SK-N-SH treated with all-trans-retinoic acid at 6 μM for 48 hours (cell line): Measurements from ENCODE around the gene MEPCE.

Experiments used
- ARNTL ChIP-seq: fragments of 450-650 bp; formaldehyde crosslinking; IDR thresholded peaks from 2 replicates; pipeline ENCODE4 v1.5.0; 2020; ENCODE audit warnings: low read depth, mild to moderate bottlenecking, moderate library complexity, borderline replicate concordance
- BACH2 ChIP-seq: fragments of 250-450 bp; sonication (Bioruptor Pico); IDR thresholded peaks from 2 replicates; pipeline ENCODE4 v1.9.0; 2021; ENCODE audit warnings: mild to moderate bottlenecking, borderline replicate concordance
- CREB5 ChIP-seq: fragments of 250-450 bp; sonication (Bioruptor Pico); IDR thresholded peaks from 2 replicates; pipeline ENCODE4 v1.5.1; 2020; ENCODE audit warnings: low read depth, mild to moderate bottlenecking, moderate library complexity
- CSRNP3 ChIP-seq: fragments of 250-450 bp; sonication (Bioruptor Pico); IDR thresholded peaks from 2 replicates; pipeline ENCODE4 v1.5.1; 2021; ENCODE audit warnings: mild to moderate bottlenecking, moderate library complexity
- OSR1 ChIP-seq: fragments of 250-450 bp; sonication (Bioruptor Pico); IDR thresholded peaks from 2 replicates; pipeline ENCODE4 v1.8.0; 2022; ENCODE audit warnings: moderate library complexity, mild to moderate bottlenecking, inconsistent platforms
- PATZ1 ChIP-seq: fragments of 250-450 bp; sonication (Bioruptor Pico); IDR thresholded peaks from 2 replicates; pipeline ENCODE4 v1.8.0; 2020; ENCODE audit warnings: mild to moderate bottlenecking, moderate library complexity, borderline replicate concordance
- PPARA ChIP-seq: fragments of 250-450 bp; sonication (Bioruptor Pico); IDR thresholded peaks from 2 replicates; pipeline ENCODE4 v1.5.0; 2020; ENCODE audit warnings: mild to moderate bottlenecking, borderline replicate concordance
- RARB ChIP-seq: fragments of 250-450 bp; sonication (Bioruptor Pico); IDR thresholded peaks from 2 replicates; pipeline ENCODE4 v1.8.0; 2021; ENCODE audit warnings: mild to moderate bottlenecking, moderate library complexity
- SNAI2 ChIP-seq: fragments of 250-450 bp; sonication (Bioruptor Pico); IDR thresholded peaks from 2 replicates; pipeline ENCODE4 v1.5.0; 2020; ENCODE audit warnings: mild to moderate bottlenecking, moderate library complexity
- TCF4 ChIP-seq: fragments of 250-450 bp; sonication (Bioruptor Pico); IDR thresholded peaks from 2 replicates; pipeline ENCODE4 v1.8.0; 2021; ENCODE audit warnings: mild to moderate bottlenecking, moderate library complexity, borderline replicate concordance
- TOX ChIP-seq: fragments of 250-450 bp; sonication (Bioruptor Pico); IDR thresholded peaks from 2 replicates; pipeline ENCODE4 v1.8.0; 2021; ENCODE audit warnings: mild to moderate bottlenecking, moderate library complexity, borderline replicate concordance
- ZFP3 ChIP-seq: fragments of 250-450 bp; sonication (Bioruptor Pico); IDR thresholded peaks from 2 replicates; pipeline ENCODE4 v1.5.0; 2020; ENCODE audit warnings: mild to moderate bottlenecking, moderate library complexity
- ZNF8 ChIP-seq: fragments of 450-650 bp; formaldehyde crosslinking; IDR thresholded peaks from 2 replicates; pipeline ENCODE4 v1.5.0; 2020; ENCODE audit warnings: mild to moderate bottlenecking, moderate library complexity

- peak; percentile 99 for TF ChIP-seq PATZ1 (CRISPR knock-in tag)
- peak; percentile 30; the same call in 1 of the 2 replicates for TF ChIP-seq TCF4 (CRISPR knock-in tag)
- 0 out of 2 replicates have a peak, but pooled peaks have one; percentile 5 for TF ChIP-seq ZNF8 (CRISPR knock-in tag)
- TF ChIP-seq ARNTL (CRISPR knock-in tag), result no peak
- no peak for TF ChIP-seq PPARA (CRISPR knock-in tag)
- peak; percentile 94 for TF ChIP-seq CSRNP3 (CRISPR knock-in tag)
- TF ChIP-seq RARB (CRISPR knock-in tag), result peak; percentile 93
- TF ChIP-seq SNAI2 (CRISPR knock-in tag), result no peak
- peak; percentile 90; the same call in 1 of the 2 replicates for TF ChIP-seq TOX (CRISPR knock-in tag)
- peak; percentile 70 for TF ChIP-seq ZFP3 (CRISPR knock-in tag)
- TF ChIP-seq CREB5 (CRISPR knock-in tag), result peak; percentile 74; the same call in 1 of the 2 replicates
- no peak for TF ChIP-seq BACH2 (CRISPR knock-in tag)
- no peak for TF ChIP-seq OSR1 (CRISPR knock-in tag)
Observed at GRCh38 chr7:100428199-100428966, 1.2 kb upstream of the MEPCE start, which contains the start of gene ZCWPW1.
